ENCODE results near the gene SEMA4G.
A peak's percentile ranks its signal among the peaks of the same experiment; 100 is the strongest.
"Not testable (repeated sequence)": the region's sequence is repeated elsewhere in the genome, so short reads cannot be mapped to it uniquely, and the experiment has no call there.

SEMA4G gene

GRCh38 chr10:100970914-100971811 is 1.9 kb downstream of the SEMA4G start:
- no peak for DNase-seq

- no peak for DNase-seq
These were observed 3.0 kb downstream of the SEMA4G start for GRCh38 chr10:100972115-100972903.

GRCh38 chr10:100972904-100973535 is 3.7 kb downstream of the SEMA4G start:
- DNase-seq, result no peak

- not testable (repeated sequence) for DNase-seq
These were observed 6.1 kb downstream of the SEMA4G start for GRCh38 chr10:100975397-100975796.

GRCh38 chr10:100976906-100977305 is 7.6 kb downstream of the SEMA4G start:
- DNase-seq, result no peak

- no peak for DNase-seq
These were observed 8.1 kb downstream of the SEMA4G start for GRCh38 chr10:100977436-100977835.

GRCh38 chr10:100978121-100978900 is 9.0 kb downstream of the SEMA4G start:
- no peak for DNase-seq

- DNase-seq, result no peak
These were observed 9.5 kb downstream of the SEMA4G start for GRCh38 chr10:100978901-100979195.

GRCh38 chr10:100979791-100980272 is 10.5 kb downstream of the SEMA4G start:
- DNase-seq, result no peak

GRCh38 chr10:100980311-100980710 is 11.0 kb downstream of the SEMA4G start:
- DNase-seq, result no peak

- DNase-seq, result no peak
These were observed 11.4 kb downstream of the SEMA4G start for GRCh38 chr10:100980711-100981110.

- DNase-seq, result no peak
These were observed 12.0 kb downstream of the SEMA4G start for GRCh38 chr10:100981178-100981772.

GRCh38 chr10:100982916-100983830 is 13.9 kb downstream of the SEMA4G start:
- no peak for DNase-seq

GRCh38 chr10:100983868-100984671 is 14.8 kb downstream of the SEMA4G start:
- DNase-seq, result no peak

GRCh38 chr10:100984672-100985177 is 15.4 kb downstream of the SEMA4G start:
- DNase-seq, result no peak

GRCh38 chr10:100985336-100985735 is 16.0 kb downstream of the SEMA4G start:
- no peak for DNase-seq

- DNase-seq, result no peak
These were observed 17.3 kb downstream of the SEMA4G start for GRCh38 chr10:100986623-100986951.

GRCh38 chr10:100986952-100987684 is 17.8 kb downstream of the SEMA4G start, which contains the start of the genes MRPL43 and TWNK:
MRPL43 (minus strand) TSS chr10:100987497; CDS start chr10:100987443, 54 bp downstream.
TWNK (plus strand) TSS chr10:100987543; CDS start chr10:100988211, 668 bp downstream.
- DNase-seq, result peak; percentile 65 to 87 (median 80)

GRCh38 chr10:100987685-100988049 is 18.4 kb downstream of the SEMA4G start:
- DNase-seq, result no peak

All from stimulated activated naive CD4-positive, alpha-beta T cell (primary cell).